Gastrocnemius medialis (tissue), 4 donors: Measurements from ENCODE around the gene CCN6. TPM values are rescaled to one million over a fixed set of nuclear protein-coding genes. Genes with fewer than 3 reads are reported as not detected.
A peak's percentile ranks its signal among the peaks of the same experiment; 100 is the strongest.

ENCODE experiments used
- ATAC-seq, 2 donors: fragments of 150-250 bp; one replicate each; pipeline ENCODE4 v1.9.1; 2016
- DNase-seq, 2 donors: peaks; one replicate each; pipeline ENCODE4 v3.0.0-alpha.2; 2019
- H3K27ac ChIP-seq, 4 donors: fragments of 200-600 bp; sonication (generic); 1 replicate in 1 of 4; 2 replicates in 3 of 4; pipeline ENCODE4 v1.5.1; 2016 to 2018; ENCODE audit warnings: mild to moderate bottlenecking in 2 of 4, moderate library complexity in 1 of 4
- H3K27me3 ChIP-seq, 3 donors: fragments of 200-600 bp; sonication (generic) in 2 of 3; 1 replicate in 1 of 3; 2 replicates in 2 of 3; pipeline versions ENCODE4 v1.5.1 to v1.6.0; 2016 to 2019; ENCODE audit warnings: mild to moderate bottlenecking in 1 of 3, moderate library complexity in 1 of 3
- H3K36me3 ChIP-seq, 2 donors: fragments of 200-600 bp; sonication (generic) in 1 of 2; one replicate each; pipeline ENCODE4 v1.5.1; 2017 to 2018
- H3K4me1 ChIP-seq, 2 donors: fragments of 200-600 bp; sonication (generic) in 1 of 2; one replicate each; pipeline ENCODE4 v1.5.1; 2016 to 2017; ENCODE audit warnings: mild to moderate bottlenecking in 2 of 2
- H3K4me3 ChIP-seq, 4 donors: fragments of 200-600 bp; sonication (generic) in 3 of 4; 1 replicate in 1 of 4; 2 replicates in 3 of 4; pipeline ENCODE4 v1.5.1; 2016 to 2019; ENCODE audit warnings: mild to moderate bottlenecking in 2 of 4
- H3K9me3 ChIP-seq, 3 donors: fragments of 200-600 bp; sonication (generic) in 2 of 3; 1 replicate in 1 of 3; 2 replicates in 2 of 3; pipeline ENCODE4 v1.5.1; 2016 to 2019
- CTCF ChIP-seq, 5 experiments: fragments of 450-650 bp in 3 of 5; fragments of 200-600 bp in 2 of 5; sonication (generic) in 2 of 5; IDR thresholded peaks in 4 of 5; conservative IDR thresholded peaks in 1 of 5; 1 replicate in 4 of 5; 2 replicates in 1 of 5; pipeline ENCODE4 v1.5.1; 2016 to 2019; ENCODE audit warnings: antibody characterized with exemption in 5 of 5, mild to moderate bottlenecking in 3 of 5, moderate library complexity in 3 of 5
- POLR2A ChIP-seq, 2 donors: fragments of 450-650 bp; IDR thresholded peaks; one replicate each; pipeline ENCODE4 v1.6.1; 2017; ENCODE audit warnings: antibody characterized with exemption in 2 of 2, mild to moderate bottlenecking in 2 of 2, moderate library complexity in 2 of 2
- in situ Hi-C, 4 donors: fragments of 200-750 bp; cut with MboI; loops; one replicate each; pipeline versions ENCODE4 v1.15.0 to v1.8.0; 2017; ENCODE audit warnings: low sequenced_read_pairs in 4 of 4
- intact Hi-C: fragments of 100-400 bp; cut with DNase I; formaldehyde crosslinking; loops from one replicate; pipeline ENCODE4 v1.15.1; 2023; ENCODE audit warnings: low total_unique reads
- total RNA-seq, 4 donors: library from RNA; depleted of rRNA; stranded (reverse); fragments of >200 nt; gene quantifications; one replicate each; pipeline versions ENCODE4 v1.1.0 to v1.2.3, GENCODE V29; 2016

Gene CCN6
- total RNA-seq, 4 donors from 2014 or later: not detected

GRCh38 chr6:112034616-112034995 lies 19.3 kb upstream of the CCN6 start:
- no peak for ATAC-seq
- no peaks in the 10 kb centered on the region for H3K27me3 ChIP-seq
- no peak overlapping the region for H3K4me3 ChIP-seq
- peak overlapping the region; percentile 42 to 57 (median 52) for H3K27ac ChIP-seq
- no peaks in the 10 kb centered on the region for H3K36me3 ChIP-seq
- intact Hi-C loops: loop anchor here (2.0 kb wide), 1 partner anchor 16 kb away; no protein-coding TSS in a partner anchor
- peaks cover 10 to 20% of the 10 kb centered on the region in 2 donors for H3K4me1 ChIP-seq
- no peak for DNase-seq
- in situ Hi-C loops: no loop called here
- H3K9me3 ChIP-seq: no peaks in the 10 kb centered on the region
- no peak for TF ChIP-seq CTCF (IDR thresholded peaks at IDR 0.05 in 4 of 5, conservative IDR thresholded peaks at IDR 0.05 in 1 of 5)
- TF ChIP-seq POLR2A (IDR thresholded peaks at IDR 0.05): no peak

DNA sequence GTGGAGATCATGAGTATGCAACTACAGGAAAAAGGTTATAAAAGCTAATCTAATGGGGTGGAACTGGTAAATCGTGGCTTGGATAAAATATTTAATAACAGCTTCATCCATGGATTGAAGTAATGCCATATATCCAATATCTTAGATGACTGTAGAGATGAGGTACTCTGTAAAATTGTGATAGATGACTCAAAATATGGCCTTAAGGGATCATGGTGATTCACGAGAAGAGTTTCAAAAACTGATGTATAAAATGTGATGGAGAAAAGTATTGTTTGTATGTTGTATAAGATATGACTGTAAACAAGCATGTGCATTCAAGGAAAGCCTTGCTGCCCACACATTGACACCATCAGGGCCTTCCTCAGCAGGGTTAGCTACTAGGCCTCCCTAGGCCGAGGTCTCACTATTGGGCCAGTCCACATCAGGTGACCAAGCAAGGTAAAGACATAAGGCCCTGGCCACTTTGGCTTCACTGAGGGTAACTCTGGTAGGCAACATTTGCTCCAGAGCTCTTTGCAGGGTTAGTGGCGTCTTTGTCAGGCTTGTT lies 17.7 kb upstream of the CCN6 start:
- Histone ChIP-seq H3K9me3 (no peaks in the 10 kb centered on the region), H3K4me1 (peaks cover 10 to 20% of the 10 kb centered on the region in 2 donors), H3K4me3 (no peak overlapping the region), H3K36me3 (no peaks in the 10 kb centered on the region), H3K27ac (peak overlapping the region; percentile 15 to 65 (median 59)), H3K27me3 (no peaks in the 10 kb centered on the region)
- no peak for TF ChIP-seq CTCF (IDR thresholded peaks at IDR 0.05 in 4 of 5, conservative IDR thresholded peaks at IDR 0.05 in 1 of 5)
- no peak for TF ChIP-seq POLR2A (IDR thresholded peaks at IDR 0.05)
- in situ Hi-C loops: no loop called here
- DNase-seq (no peak), ATAC-seq (no peak)
- intact Hi-C loops: no loop called here

DNA sequence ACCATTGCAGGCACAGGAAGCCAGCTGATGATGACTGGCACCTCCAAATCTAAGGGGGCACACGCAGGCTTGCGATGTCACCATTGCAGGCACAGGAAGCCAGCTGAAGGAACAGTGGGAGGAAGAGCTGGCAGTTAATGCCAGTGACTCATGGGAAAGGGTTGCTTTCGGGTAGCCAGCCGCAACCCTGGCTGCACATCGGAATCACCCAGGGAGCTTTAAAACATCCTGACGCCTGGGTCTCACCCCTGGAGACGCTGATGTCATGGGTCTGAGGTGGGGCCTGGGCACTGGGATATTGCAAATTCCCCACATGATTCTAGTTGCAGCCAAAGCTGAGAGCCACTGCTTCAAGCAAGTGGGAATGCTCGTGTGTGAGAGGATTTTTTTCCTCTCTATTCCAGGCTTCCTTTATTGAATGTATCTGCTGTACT lies 16.1 kb upstream of the CCN6 start:
- in situ Hi-C loops: no loop called here
- H3K4me1 ChIP-seq: peaks cover 10 to 18% of the 10 kb centered on the region in 2 donors
- H3K36me3 ChIP-seq: no peaks in the 10 kb centered on the region
- peak; percentile 69 to 84 for ATAC-seq
- H3K9me3 ChIP-seq: no peaks in the 10 kb centered on the region
- H3K4me3 ChIP-seq: no peak overlapping the region
- intact Hi-C loops: no loop called here
- H3K27me3 ChIP-seq: no peaks in the 10 kb centered on the region
- TF ChIP-seq CTCF (IDR thresholded peaks at IDR 0.05 in 4 of 5, conservative IDR thresholded peaks at IDR 0.05 in 1 of 5): no peak
- TF ChIP-seq POLR2A (IDR thresholded peaks at IDR 0.05): peak in 1 of 2 donors; percentile 19
- H3K27ac ChIP-seq: peak overlapping the region; percentile 52 to 75 (median 66)
- peak; percentile 64 to 85 for DNase-seq

- in situ Hi-C loops (no loop called here), intact Hi-C loops (no loop called here)
- DNase-seq: peak in 1 of 2 donors; percentile 37
- Histone ChIP-seq H3K9me3 (no peaks in the 10 kb centered on the region), H3K27me3 (no peaks in the 10 kb centered on the region), H3K36me3 (no peaks in the 10 kb centered on the region), H3K4me3 (no peak overlapping the region), H3K4me1 (peaks cover 10 to 18% of the 10 kb centered on the region in 2 donors), H3K27ac (peak overlapping the region; percentile 52 to 75 (median 62))
- peak in 1 of 2 donors; percentile 31 for ATAC-seq
- TF ChIP-seq CTCF (IDR thresholded peaks at IDR 0.05 in 4 of 5, conservative IDR thresholded peaks at IDR 0.05 in 1 of 5): no peak
These were observed 15.6 kb upstream of the CCN6 start for GRCh38 chr6:112038268-112038667.
